Brain microvascular endothelial cell (primary cell): ENCODE data around the gene C12orf75.
"Not testable (repeated sequence)": the region's sequence is repeated elsewhere in the genome, so short reads cannot be mapped to it uniquely, and the experiment has no call there.

ENCODE experiments used
- DNase-seq: peaks from one replicate; pipeline ENCODE4 v3.0.0-alpha.2; 2020
- H3K27ac ChIP-seq: fragments of 250-450 bp; sonication (Bioruptor Pico); 2 replicates; pipeline ENCODE4 v1.5.1; 2020; ENCODE audit warnings: mild to moderate bottlenecking, moderate library complexity
- H3K27me3 ChIP-seq: fragments of 250-450 bp; sonication (Bioruptor Pico); replicated peaks from 2 replicates; pipeline ENCODE4 v1.5.1; 2020; ENCODE audit warnings: mild to moderate bottlenecking
- H3K36me3 ChIP-seq: fragments of 250-450 bp; sonication (Bioruptor Pico); replicated peaks from 2 replicates; pipeline ENCODE4 v1.5.1; 2020; ENCODE audit warnings: mild to moderate bottlenecking
- H3K4me3 ChIP-seq: 2 replicates; pipeline ENCODE4 v1.5.1; 2011; ENCODE audit warnings: low read depth, mild to moderate bottlenecking, control low read depth, low read length, moderate library complexity
- CTCF ChIP-seq: IDR thresholded peaks from 2 replicates; pipeline ENCODE4 v1.5.1; 2011; ENCODE audit warnings: low read depth, mild to moderate bottlenecking, moderate library complexity, low read length, control low read depth, inconsistent platforms; ENCODE audit errors: missing control alignments
- in situ Hi-C: cut with HindIII; loops from 2 replicates; pipeline ENCODE4 v1.10.0; 2017; ENCODE audit warnings: low sequenced_read_pairs, low pct_ligation_motif_present

Gene C12orf75

GRCh38 chr12:105403095-105403494, 72.6 kb downstream of the C12orf75 start:
- Histone ChIP-seq H3K36me3 (no peaks in the 10 kb centered on the region), H3K4me3 (no peak overlapping the region), H3K27me3 (no peaks in the 10 kb centered on the region), H3K27ac (no peak overlapping the region)
- no peak for DNase-seq
- no peak for TF ChIP-seq CTCF
- in situ Hi-C loops = no loop called here

- H3K36me3 ChIP-seq, H3K27me3 ChIP-seq, H3K27ac ChIP-seq, H3K4me3 ChIP-seq, DNase-seq, in situ Hi-C loops: not testable (repeated sequence)
These were observed 73.6 kb downstream of the C12orf75 start for GRCh38 chr12:105404134-105404533.

GRCh38 chr12:105406497-105406896, 76.0 kb downstream of the C12orf75 start:
- no peak for TF ChIP-seq CTCF
- DNase-seq = no peak
- in situ Hi-C loops = no loop called here
- Histone ChIP-seq H3K4me3 (no peak overlapping the region), H3K27me3 (no peaks in the 10 kb centered on the region), H3K27ac (no peak overlapping the region), H3K36me3 (no peaks in the 10 kb centered on the region)

GRCh38 chr12:105409279-105409678, 78.8 kb downstream of the C12orf75 start:
- Histone ChIP-seq H3K27ac (no peak overlapping the region), H3K36me3 (no peaks in the 10 kb centered on the region), H3K27me3 (no peaks in the 10 kb centered on the region), H3K4me3 (no peak overlapping the region)
- DNase-seq = no peak
- in situ Hi-C loops = no loop called here
- TF ChIP-seq CTCF = no peak

GRCh38 chr12:105409801-105410471, 79.4 kb downstream of the C12orf75 start:
- DNase-seq = peak; percentile 56
- no peak for TF ChIP-seq CTCF
- in situ Hi-C loops = no loop called here
- no peaks in the 10 kb centered on the region for H3K36me3 ChIP-seq
- no peaks in the 10 kb centered on the region for H3K27me3 ChIP-seq
- H3K4me3 ChIP-seq = no peak overlapping the region
- H3K27ac ChIP-seq = no peak overlapping the region

GRCh38 chr12:105413911-105414487, 83.5 kb downstream of the C12orf75 start:
- H3K36me3 ChIP-seq = no peaks in the 10 kb centered on the region
- H3K4me3 ChIP-seq = no peak overlapping the region
- no peaks in the 10 kb centered on the region for H3K27me3 ChIP-seq
- H3K27ac ChIP-seq = no peak overlapping the region
- in situ Hi-C loops = no loop called here
- no peak for DNase-seq
- no peak for TF ChIP-seq CTCF
